DND-41 (cell line): Measurements from ENCODE around the gene SLC38A11.

Experiments used
- CTCF ChIP-seq: IDR thresholded peaks from 2 replicates; pipeline ENCODE4 v1.5.1; 2012; ENCODE audit warnings: borderline replicate concordance, low read length, moderate library complexity, mild to moderate bottlenecking; ENCODE audit not compliant: poor library complexity, severe bottlenecking; ENCODE audit errors: extremely low read depth
- EZH2 ChIP-seq: IDR thresholded peaks from 3 replicates; pipeline ENCODE4 v1.6.1; 2012; ENCODE audit warnings: borderline replicate concordance, low read depth, mild to moderate bottlenecking, moderate library complexity, low read length, inconsistent platforms; ENCODE audit not compliant: severe bottlenecking

GRCh38 chr2:164860694-164861042, 94.7 kb downstream of the SLC38A11 start:
- no peak for TF ChIP-seq CTCF
- TF ChIP-seq EZH2 = no peak
